Spinal cord (tissue), 10 donors: Measurements from ENCODE around the gene ATG7. TPM values are rescaled to one million over a fixed set of nuclear protein-coding genes. Genes with fewer than 3 reads are reported as not detected.
"Not testable (repeated sequence)": the region's sequence is repeated elsewhere in the genome, so short reads cannot be mapped to it uniquely, and the experiment has no call there.

Experiments
- DNase-seq, 6 donors: peaks; one replicate each; pipeline versions ENCODE4 v3.0.0 to v3.0.0-alpha.2; 2013 to 2015; ENCODE audit warnings: low spot score in 6 of 6, low read depth in 4 of 6
- H3K27ac ChIP-seq: one replicate; pipeline ENCODE4 v1.5.1; 2013; ENCODE audit warnings: low read depth, low read length, control low read depth
- H3K27me3 ChIP-seq: one replicate; pipeline ENCODE4 v1.6.1; 2013; ENCODE audit warnings: low read length; ENCODE audit not compliant: control insufficient read depth, insufficient read depth
- H3K36me3 ChIP-seq: one replicate; pipeline ENCODE4 v1.6.1; 2013; ENCODE audit warnings: low read length; ENCODE audit not compliant: control insufficient read depth, insufficient read depth
- H3K4me1 ChIP-seq: one replicate; pipeline ENCODE4 v1.6.1; 2013; ENCODE audit warnings: low read length; ENCODE audit not compliant: control insufficient read depth, insufficient read depth
- H3K4me3 ChIP-seq: one replicate; pipeline ENCODE4 v1.5.1; 2013; ENCODE audit warnings: low read depth, low read length, control low read depth
- H3K9me3 ChIP-seq: one replicate; pipeline ENCODE4 v1.6.1; 2013; ENCODE audit warnings: low read length; ENCODE audit not compliant: control insufficient read depth, insufficient read depth
- WGBS: methylation state at CpG from one replicate; pipeline ENCODE4 v1.1.5; 2013; ENCODE audit warnings: missing lambda C conversion rate; ENCODE audit not compliant: insufficient coverage; 5-methylcytosine and 5-hydroxymethylcytosine counted together
- polyA plus RNA-seq, 2 donors: library from polyadenylated mRNA; unstranded; fragments of 120-200 nt; gene quantifications; one replicate each; pipeline ENCODE4 v1.2.1, GENCODE V29; 2013; ENCODE audit not compliant: insufficient read length in 2 of 2
- total RNA-seq, 2 donors: library from RNA; depleted of rRNA in 1 of 2; stranded (reverse); fragments of 120-200 nt in 1 of 2; fragments of >200 nt in 1 of 2; gene quantifications; one replicate each; pipeline versions ENCODE4 v1.2.3 to v1.2.4, GENCODE V29; 2013 to 2014
- donor health status: healthy.

Gene ATG7
- total and polyA plus RNA-seq, 4 donors, result 18.2 to 48.0 (median 26.4) TPM

GRCh38 chr3:11401434-11401833 is 129.2 kb downstream of the ATG7 start:
- no peaks in the 10 kb centered on the region for H3K27me3 ChIP-seq
- no peaks in the 10 kb centered on the region for H3K9me3 ChIP-seq
- no CpG with 5 or more reads among the region's 1 CpG for WGBS
- no peaks in the 10 kb centered on the region for H3K36me3 ChIP-seq
- H3K27ac ChIP-seq, result no peak overlapping the region
- no peak overlapping the region for H3K4me3 ChIP-seq
- no peaks in the 10 kb centered on the region for H3K4me1 ChIP-seq
- DNase-seq, result no peak

- H3K27ac ChIP-seq, result no peak overlapping the region
- H3K4me3 ChIP-seq, result no peak overlapping the region
- H3K9me3 ChIP-seq, result no peaks in the 10 kb centered on the region
- no peaks in the 10 kb centered on the region for H3K4me1 ChIP-seq
- H3K36me3 ChIP-seq, result no peaks in the 10 kb centered on the region
- DNase-seq, result no peak
- no peaks in the 10 kb centered on the region for H3K27me3 ChIP-seq
- WGBS, result no CpG with 5 or more reads among the region's 2 CpGs
Observed at GRCh38 chr3:11405323-11405722, 133.1 kb downstream of the ATG7 start.

DNA sequence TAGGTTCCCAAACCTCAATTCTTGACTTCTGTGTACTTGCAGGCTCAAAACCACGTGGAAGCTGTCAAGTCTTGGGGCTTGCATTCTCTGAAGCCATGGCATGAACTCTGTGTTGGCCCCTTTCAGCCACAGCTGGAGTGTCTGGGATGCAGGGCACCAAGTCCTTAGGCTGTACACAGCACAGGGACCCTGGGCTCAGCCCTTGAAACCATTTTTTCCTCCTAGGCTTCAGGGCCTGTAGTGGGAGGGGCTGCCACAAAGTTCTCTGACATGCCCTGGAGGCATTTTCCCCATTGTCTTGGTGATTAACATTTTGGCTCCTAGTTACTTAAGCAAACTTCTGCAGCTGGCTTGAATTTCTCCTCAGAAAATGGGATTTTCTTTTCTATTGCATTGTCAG is 135.4 kb downstream of the ATG7 start:
- Histone ChIP-seq H3K27me3 (no peaks in the 10 kb centered on the region), H3K9me3 (no peaks in the 10 kb centered on the region), H3K4me1 (no peaks in the 10 kb centered on the region), H3K36me3 (no peaks in the 10 kb centered on the region), H3K4me3 (no peak overlapping the region), H3K27ac (no peak overlapping the region)
- WGBS, result 69% methylated on average over 1 of the region's 1 CpG
- no peak for DNase-seq

GRCh38 chr3:11408324-11408859 is 136.2 kb downstream of the ATG7 start:
- not testable (repeated sequence) for H3K27ac ChIP-seq, H3K9me3 ChIP-seq, H3K4me1 ChIP-seq, H3K36me3 ChIP-seq, H3K4me3 ChIP-seq, DNase-seq, H3K27me3 ChIP-seq
- no CpG with 5 or more reads among the region's 4 CpGs for WGBS

- no peak for DNase-seq
- no peaks in the 10 kb centered on the region for H3K27me3 ChIP-seq
- H3K27ac ChIP-seq, result no peak overlapping the region
- H3K4me3 ChIP-seq, result no peak overlapping the region
- H3K4me1 ChIP-seq, result no peaks in the 10 kb centered on the region
- H3K9me3 ChIP-seq, result no peaks in the 10 kb centered on the region
- H3K36me3 ChIP-seq, result no peaks in the 10 kb centered on the region
Observed at GRCh38 chr3:11410564-11410963, 138.4 kb downstream of the ATG7 start.

DNA sequence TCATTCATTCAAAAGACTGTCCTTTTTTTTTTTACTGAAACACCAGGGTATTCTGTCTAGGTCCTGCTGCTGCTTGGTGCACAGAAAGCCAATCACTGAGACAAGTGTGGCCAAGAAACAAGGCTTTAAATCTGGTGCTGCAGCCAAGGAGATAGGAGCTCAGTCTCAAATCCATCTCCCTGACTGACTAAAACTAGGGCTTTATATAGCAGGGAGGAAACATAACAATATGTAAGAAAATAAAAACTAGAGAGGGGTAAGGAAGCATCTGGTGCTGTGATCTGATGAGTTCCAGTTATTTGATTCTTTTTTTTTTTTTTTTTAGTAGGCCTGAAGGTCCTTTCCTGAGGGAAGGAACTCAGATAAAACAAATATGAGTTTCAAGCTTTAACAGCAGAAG is 139.8 kb downstream of the ATG7 start:
- Histone ChIP-seq H3K36me3 (no peaks in the 10 kb centered on the region), H3K4me3 (no peak overlapping the region), H3K9me3 (no peaks in the 10 kb centered on the region), H3K27me3 (no peaks in the 10 kb centered on the region), H3K4me1 (no peaks in the 10 kb centered on the region), H3K27ac (no peak overlapping the region)
- peak in 1 of 6 donors; percentile 45 for DNase-seq

GRCh38 chr3:11413071-11413470 is 140.9 kb downstream of the ATG7 start:
- Histone ChIP-seq H3K36me3 (no peaks in the 10 kb centered on the region), H3K4me1 (no peaks in the 10 kb centered on the region), H3K27ac (no peak overlapping the region), H3K9me3 (no peaks in the 10 kb centered on the region), H3K4me3 (no peak overlapping the region), H3K27me3 (no peaks in the 10 kb centered on the region)
- no CpG with 5 or more reads among the region's 4 CpGs for WGBS
- DNase-seq, result no peak

DNA sequence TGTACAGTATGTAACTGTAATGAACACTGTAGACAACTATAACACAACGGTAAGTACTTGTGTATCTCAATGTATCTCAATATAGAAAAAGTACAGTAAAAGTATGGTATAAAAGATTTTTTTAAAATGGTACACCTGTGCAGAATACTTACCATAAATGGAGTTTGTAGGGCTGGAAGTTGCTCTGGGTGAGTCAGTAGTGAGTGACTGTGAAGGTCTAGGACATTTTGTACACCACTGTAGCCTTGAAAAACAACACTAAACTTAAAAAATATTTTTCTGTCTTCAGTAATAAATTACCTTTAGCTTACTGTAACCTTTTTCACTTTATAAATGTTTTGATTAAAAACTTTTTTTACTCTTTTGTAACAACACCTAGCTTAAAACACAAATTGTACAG is 142.9 kb downstream of the ATG7 start:
- Histone ChIP-seq H3K4me1 (no peaks in the 10 kb centered on the region), H3K4me3 (no peak overlapping the region), H3K9me3 (no peaks in the 10 kb centered on the region), H3K36me3 (no peaks in the 10 kb centered on the region), H3K27ac (no peak overlapping the region), H3K27me3 (no peaks in the 10 kb centered on the region)
- no peak for DNase-seq
- no CpG with 5 or more reads among the region's 1 CpG for WGBS

DNA sequence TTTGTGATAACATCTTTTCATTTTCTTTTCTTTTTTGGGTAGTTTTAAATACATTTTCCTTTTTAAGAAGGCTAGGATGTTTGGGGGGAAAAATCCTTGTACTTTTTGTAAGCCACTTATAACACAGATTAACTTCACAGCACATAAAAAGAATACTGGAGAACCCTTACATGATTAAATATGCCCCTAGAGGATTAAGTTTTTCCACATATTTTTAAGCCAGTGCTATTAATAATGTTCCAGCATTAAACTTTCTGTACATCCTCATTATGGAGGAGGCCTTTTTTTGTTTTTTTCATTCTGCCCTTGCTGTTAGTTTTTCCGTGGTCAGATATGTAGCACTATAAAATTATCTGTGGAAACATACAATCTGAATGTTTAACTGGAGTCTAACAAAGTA is 147.9 kb downstream of the ATG7 start:
- Histone ChIP-seq H3K9me3 (no peaks in the 10 kb centered on the region), H3K36me3 (no peaks in the 10 kb centered on the region), H3K4me3 (no peak overlapping the region), H3K27me3 (no peaks in the 10 kb centered on the region), H3K4me1 (no peaks in the 10 kb centered on the region), H3K27ac (no peak overlapping the region)
- no CpG with 5 or more reads among the region's 1 CpG for WGBS
- DNase-seq, result no peak

GRCh38 chr3:11422291-11422690 is 150.1 kb downstream of the ATG7 start:
- Histone ChIP-seq H3K36me3 (no peaks in the 10 kb centered on the region), H3K27me3 (no peaks in the 10 kb centered on the region), H3K4me3 (no peak overlapping the region), H3K4me1 (no peaks in the 10 kb centered on the region), H3K9me3 (no peaks in the 10 kb centered on the region), H3K27ac (no peak overlapping the region)
- DNase-seq, result no peak
- WGBS, result 100% methylated on average over 1 of the region's 1 CpG
